HCT116 (cell line): ENCODE data around the gene NOTUM. TPM values are rescaled to one million over a fixed set of nuclear protein-coding genes. Genes with fewer than 3 reads are reported as not detected.

Experiments used
- ATAC-seq: fragments of 200-7000 bp; cut with Tn5 transposase; 2 replicates; pipeline ENCODE4 v1.9.1; 2020; ENCODE audit warnings: mild to moderate bottlenecking, moderate library complexity
- BruUV-seq: library from RNA; stranded (reverse); fragments of 400-500 nt; replicated peaks from 2 replicates; lab custom pipeline; 2021; lab: Mats Ljungman, UMichigan
- CTCF ChIA-PET: fragments of 300-600 bp; sonication (Branson Sonifier 250); formaldehyde crosslinking; loops from one replicate; lab custom pipeline; 2021; ENCODE audit warnings: antibody characterized with exemption; lab: Charles Lee
- POLR2A ChIA-PET: fragments of 300-600, 350-600 bp; sonication (Branson Sonifier 250); formaldehyde crosslinking; loops from one replicate; lab custom pipeline; 2021; ENCODE audit warnings: antibody characterized with exemption; lab: Charles Lee
- RAD21 ChIA-PET, 2 experiments: fragments of 300-600 bp; sonication (Branson Sonifier 250); formaldehyde crosslinking; loops; one replicate each; lab custom pipeline; 2023; ENCODE audit warnings: low total read pairs in 2 of 2; ENCODE audit not compliant: uncharacterized antibody in 2 of 2, unreplicated experiment in 2 of 2, low non-redundant PET in 1 of 2; lab: Charles Lee
- DNase-seq: peaks from one replicate; pipeline ENCODE4 v3.0.0-alpha.2; 2010; ENCODE audit warnings: low read depth, low spot score
- H2AFZ ChIP-seq: fragments of 200-600 bp; shearing (Covaris generic), sonication (generic); 2 replicates; pipeline ENCODE4 v1.6.1; 2017; ENCODE audit warnings: low read depth, mixed run types, mixed read lengths, antibody characterized with exemption, low read length; ENCODE audit not compliant: poor library complexity, severe bottlenecking
- H3K27ac ChIP-seq: 2 replicates; pipeline ENCODE4 v1.5.1; 2012; ENCODE audit warnings: low read depth, low read length
- H3K27me3 ChIP-seq: fragments of 200-600 bp; sonication (generic); 2 replicates; pipeline ENCODE4 v1.6.1; 2016; ENCODE audit warnings: mixed run types, low read length, mixed read lengths; ENCODE audit not compliant: insufficient read depth
- H3K36me3 ChIP-seq, 2 experiments: fragments of 200-500 bp in 1 of 2; fragments of 200-600 bp in 1 of 2; sonication (Bioruptor generic) in 1 of 2; sonication (generic) in 1 of 2; 2 replicates each; pipeline versions ENCODE4 v1.5.1 to v1.6.1; 2014 to 2016; ENCODE audit warnings: low read length in 2 of 2, inconsistent platforms in 1 of 2, mixed read lengths in 1 of 2, mixed run types in 1 of 2; ENCODE audit not compliant: insufficient read depth in 2 of 2, control insufficient read depth in 1 of 2
- H3K4me1 ChIP-seq, 2 experiments: fragments of 200-600 bp in 1 of 2; sonication (generic) in 1 of 2; 2 replicates each; pipeline versions ENCODE4 v1.5.1 to v1.6.1; 2012 to 2017; ENCODE audit warnings: low read length in 2 of 2, inconsistent platforms in 1 of 2, mild to moderate bottlenecking in 1 of 2, mixed read lengths in 1 of 2, mixed run types in 1 of 2, moderate library complexity in 1 of 2; ENCODE audit not compliant: insufficient read depth in 2 of 2, control insufficient read depth in 1 of 2
- H3K4me2 ChIP-seq: fragments of 200-600 bp; sonication (generic); 2 replicates; pipeline ENCODE4 v1.6.1; 2017; ENCODE audit warnings: mixed run types, low read length, mixed read lengths
- H3K4me3 ChIP-seq, 2 experiments: fragments of 200-600 bp in 1 of 2; sonication (generic) in 1 of 2; replicated peaks in 1 of 2; 2 replicates each; pipeline ENCODE4 v1.5.1; 2011 to 2016; ENCODE audit warnings: low read length in 2 of 2, control low read depth in 1 of 2, low read depth in 1 of 2, mild to moderate bottlenecking in 1 of 2, mixed read lengths in 1 of 2, mixed run types in 1 of 2
- H3K79me2 ChIP-seq: fragments of 200-600 bp; sonication (generic); 2 replicates; pipeline ENCODE4 v1.6.1; 2017; ENCODE audit warnings: mild to moderate bottlenecking, mixed run types, low read length, moderate library complexity, mixed read lengths; ENCODE audit not compliant: insufficient read depth
- H3K9ac ChIP-seq: fragments of 200-600 bp; sonication (generic); 2 replicates; pipeline ENCODE4 v1.6.1; 2016; ENCODE audit warnings: low read length, mixed read lengths
- H3K9me2 ChIP-seq: fragments of 200-600 bp; sonication (generic), shearing (Covaris generic); 2 replicates; pipeline ENCODE4 v1.6.1; 2017; ENCODE audit warnings: mixed run types, mild to moderate bottlenecking, moderate library complexity; ENCODE audit not compliant: insufficient read depth
- H3K9me3 ChIP-seq, 2 experiments: fragments of 200-500 bp in 1 of 2; fragments of 200-600 bp in 1 of 2; sonication (Bioruptor generic) in 1 of 2; sonication (generic) in 1 of 2; 2 replicates each; pipeline ENCODE4 v1.6.1; 2014 to 2017; ENCODE audit warnings: low read length in 2 of 2, mixed read lengths in 2 of 2, inconsistent platforms in 1 of 2, low read depth in 1 of 2, mild to moderate bottlenecking in 1 of 2, mixed run types in 1 of 2, moderate library complexity in 1 of 2; ENCODE audit not compliant: control insufficient read depth in 1 of 2, insufficient read depth in 1 of 2
- H4K20me1 ChIP-seq: fragments of 200-600 bp; sonication (generic), shearing (Covaris generic); 2 replicates; pipeline ENCODE4 v1.6.1; 2017; ENCODE audit warnings: mixed run types, mild to moderate bottlenecking, moderate library complexity; ENCODE audit not compliant: insufficient read depth
- CBX3 ChIP-seq: IDR thresholded peaks from 2 replicates; pipeline ENCODE4 v1.6.1; 2012; ENCODE audit warnings: low read depth
- EGR1 ChIP-seq: IDR thresholded peaks from 2 replicates; pipeline ENCODE4 v1.6.1; 2012; ENCODE audit warnings: low read depth
- ELF1 ChIP-seq: IDR thresholded peaks from 2 replicates; pipeline ENCODE4 v1.6.1; 2012; ENCODE audit warnings: low read depth, borderline replicate concordance
- EZH2 ChIP-seq: fragments of 200-600 bp; sonication (generic); IDR thresholded peaks from 2 replicates; pipeline ENCODE4 v1.6.1; 2017; ENCODE audit warnings: antibody characterized with exemption, mixed run types
- EZH2phosphoT487 ChIP-seq: fragments of 200-600 bp; IDR thresholded peaks from 2 replicates; pipeline ENCODE4 v1.6.1; 2018; ENCODE audit warnings: antibody characterized with exemption, borderline replicate concordance
- FOSL1 ChIP-seq: IDR thresholded peaks from 2 replicates; pipeline ENCODE4 v1.6.1; 2012; ENCODE audit warnings: low read depth
- POLR2A ChIP-seq: IDR thresholded peaks from 2 replicates; pipeline ENCODE4 v1.7.0; 2011; ENCODE audit warnings: borderline replicate concordance; ENCODE audit not compliant: insufficient read depth, insufficient read length; ENCODE audit errors: extremely low read depth
- POLR2AphosphoS5 ChIP-seq: IDR thresholded peaks from 2 replicates; pipeline ENCODE4 v1.6.1; 2011; ENCODE audit warnings: mild to moderate bottlenecking, low read depth, low read length, moderate library complexity
- RAD21 ChIP-seq: IDR thresholded peaks from 2 replicates; pipeline ENCODE4 v1.6.1; 2012; ENCODE audit warnings: low read depth, mild to moderate bottlenecking
- TCF7L2 ChIP-seq: IDR thresholded peaks from 2 replicates; pipeline ENCODE4 v1.7.0; 2011; ENCODE audit warnings: borderline replicate concordance, inconsistent platforms; ENCODE audit not compliant: insufficient read depth, insufficient read length; ENCODE audit errors: extremely low read depth
- YY1 ChIP-seq: IDR thresholded peaks from 2 replicates; pipeline ENCODE4 v1.6.1; 2011; ENCODE audit warnings: low read length, low read depth, moderate library complexity, mild to moderate bottlenecking; ENCODE audit not compliant: insufficient replicate concordance; ENCODE audit errors: extremely low read depth
- ZFX ChIP-seq: fragments of 450-650 bp; IDR thresholded peaks from 2 replicates; pipeline ENCODE4 v1.6.1; 2017
- ZNF274 ChIP-seq: fragments of 200-500 bp; sonication (Bioruptor generic); IDR thresholded peaks from 2 replicates; pipeline ENCODE4 v1.6.1; 2014; ENCODE audit warnings: mild to moderate bottlenecking, low read depth, low read length, inconsistent platforms
- intact Hi-C: fragments of 100-400 bp; cut with micrococcal nuclease; formaldehyde crosslinking; loops from 2 replicates; pipeline ENCODE4 v1.10.0; 2022
- total RNA-seq: library from RNA; stranded (reverse); gene quantifications from one replicate; pipeline ENCODE4 v1.2.1, GENCODE V29; 2021; ENCODE audit not compliant: unreplicated experiment
- TF ChIP-seq, protein P1 (sequence below): IDR thresholded peaks from 2 replicates; pipeline ENCODE4 v1.6.1; 2012; ENCODE audit warnings: low read depth
- TF ChIP-seq, protein P2 (sequence below): IDR thresholded peaks from 2 replicates; pipeline ENCODE4 v1.6.1; 2012
- TF ChIP-seq, protein P3 (sequence below), 3 experiments: fragments of 200-600 bp in 1 of 3; sonication (generic) in 1 of 3; IDR thresholded peaks in 2 of 3; conservative IDR thresholded peaks in 1 of 3; 2 replicates each; pipeline ENCODE4 v1.5.1; 2012 to 2017; ENCODE audit warnings: low read depth in 2 of 3, low read length in 2 of 3, antibody characterized with exemption in 1 of 3, borderline replicate concordance in 1 of 3, control low read depth in 1 of 3, mild to moderate bottlenecking in 1 of 3, mixed read lengths in 1 of 3, mixed run types in 1 of 3, moderate library complexity in 1 of 3; ENCODE audit not compliant: insufficient read depth in 1 of 3
- TF ChIP-seq, protein P4 (sequence below): IDR thresholded peaks from 2 replicates; pipeline ENCODE4 v1.6.1; 2011; ENCODE audit warnings: mild to moderate bottlenecking, low read length, moderate library complexity; ENCODE audit not compliant: insufficient replicate concordance; ENCODE audit errors: extremely low read depth

The NOTUM gene
- total RNA-seq, 1 experiment from 2014 or later, result 12.5 TPM

DNA sequence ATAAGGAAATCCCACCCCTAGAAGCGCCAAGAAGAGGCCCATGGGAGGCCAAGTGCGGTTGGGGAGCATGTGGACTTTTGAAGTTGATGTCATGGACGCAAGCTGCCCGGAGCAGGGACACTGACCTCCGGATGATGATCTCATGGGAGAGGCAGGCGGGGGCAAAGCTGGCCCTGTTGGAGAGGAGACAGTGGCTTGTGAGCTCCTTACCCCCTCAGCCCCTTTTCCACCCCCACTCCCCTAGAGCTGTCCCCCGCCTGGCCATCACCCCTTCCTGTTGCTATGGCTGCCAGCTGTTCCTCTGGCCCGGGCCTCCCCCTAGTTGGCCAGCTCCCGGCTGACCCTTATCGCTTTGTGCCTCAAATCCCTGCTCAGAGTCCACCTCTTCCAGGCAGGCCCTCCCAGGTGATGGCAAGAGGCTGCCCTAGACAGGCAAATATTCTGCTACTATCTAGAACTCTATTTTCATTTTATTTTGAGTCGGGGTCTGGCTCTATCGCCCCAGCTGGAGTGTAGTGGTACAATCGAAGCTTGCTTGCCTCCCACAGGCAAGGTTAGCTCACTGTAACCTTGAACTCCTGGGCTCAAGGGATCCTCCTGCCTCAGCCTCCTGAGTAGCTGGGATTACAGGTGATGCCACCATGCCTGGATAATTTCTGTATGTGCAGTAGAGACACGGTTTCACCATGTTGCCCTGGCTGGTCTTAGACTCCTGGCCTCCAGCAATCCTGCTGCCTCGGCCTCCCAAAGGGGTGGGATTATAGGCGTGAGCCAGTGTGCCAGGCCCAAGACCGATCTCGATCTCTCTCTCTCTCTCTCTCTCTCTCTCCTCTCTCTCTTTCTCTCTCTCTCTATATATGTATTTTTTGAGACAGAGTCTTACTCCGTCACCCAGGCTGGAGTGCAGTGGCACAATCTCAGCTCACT, 6.6 kb downstream of the NOTUM start:
- DNase-seq (no peak), ATAC-seq (no peak)
- no peak overlapping the region for H3K4me2 ChIP-seq
- H4K20me1 ChIP-seq, result no peaks in the 10 kb centered on the region
- no peak overlapping the region for H3K9ac ChIP-seq
- no peaks in the 10 kb centered on the region for H3K36me3 ChIP-seq
- intact Hi-C loops, result no loop called here
- H3K27me3 ChIP-seq, result no peaks in the 10 kb centered on the region
- H3K79me2 ChIP-seq, result no peaks in the 10 kb centered on the region
- ChIA-PET RAD21 (interaction anchor here in 1 of 2 experiments (0.8 kb wide), 1 partner anchor 74 kb away, joined by 3 read pairs; no protein-coding TSS in a partner anchor), POLR2A (interaction anchor here (2.9 kb wide), 1 partner anchor 11 kb away, joined by 8 read pairs; no protein-coding TSS in a partner anchor), CTCF (interaction anchor here (1.0 to 3.5 kb wide), 3 partner anchors 67 to 76 kb away, joined by 3 to 22 read pairs (median 8); partner anchors contain the start of genes CENPX and LRRC45)
- H3K27ac ChIP-seq, result no peak overlapping the region
- no peak overlapping the region for H3K4me3 ChIP-seq
- H3K9me3 ChIP-seq, result no peaks in the 10 kb centered on the region
- no peak overlapping the region for H2AFZ ChIP-seq
- H3K4me1 ChIP-seq, result peaks cover 3 to 8% of the 10 kb centered on the region in 2 experiments; a peak in 2 of 4 replicates
- no TSS peak for BruUV-seq
- H3K9me2 ChIP-seq, result no peaks in the 10 kb centered on the region
- TF ChIP-seq EZH2, result no peak
- no peak for TF ChIP-seq ZFX
- no peak for TF ChIP-seq EZH2phosphoT487
- no peak for TF ChIP-seq ZNF274
- TF ChIP-seq, protein P1, sequence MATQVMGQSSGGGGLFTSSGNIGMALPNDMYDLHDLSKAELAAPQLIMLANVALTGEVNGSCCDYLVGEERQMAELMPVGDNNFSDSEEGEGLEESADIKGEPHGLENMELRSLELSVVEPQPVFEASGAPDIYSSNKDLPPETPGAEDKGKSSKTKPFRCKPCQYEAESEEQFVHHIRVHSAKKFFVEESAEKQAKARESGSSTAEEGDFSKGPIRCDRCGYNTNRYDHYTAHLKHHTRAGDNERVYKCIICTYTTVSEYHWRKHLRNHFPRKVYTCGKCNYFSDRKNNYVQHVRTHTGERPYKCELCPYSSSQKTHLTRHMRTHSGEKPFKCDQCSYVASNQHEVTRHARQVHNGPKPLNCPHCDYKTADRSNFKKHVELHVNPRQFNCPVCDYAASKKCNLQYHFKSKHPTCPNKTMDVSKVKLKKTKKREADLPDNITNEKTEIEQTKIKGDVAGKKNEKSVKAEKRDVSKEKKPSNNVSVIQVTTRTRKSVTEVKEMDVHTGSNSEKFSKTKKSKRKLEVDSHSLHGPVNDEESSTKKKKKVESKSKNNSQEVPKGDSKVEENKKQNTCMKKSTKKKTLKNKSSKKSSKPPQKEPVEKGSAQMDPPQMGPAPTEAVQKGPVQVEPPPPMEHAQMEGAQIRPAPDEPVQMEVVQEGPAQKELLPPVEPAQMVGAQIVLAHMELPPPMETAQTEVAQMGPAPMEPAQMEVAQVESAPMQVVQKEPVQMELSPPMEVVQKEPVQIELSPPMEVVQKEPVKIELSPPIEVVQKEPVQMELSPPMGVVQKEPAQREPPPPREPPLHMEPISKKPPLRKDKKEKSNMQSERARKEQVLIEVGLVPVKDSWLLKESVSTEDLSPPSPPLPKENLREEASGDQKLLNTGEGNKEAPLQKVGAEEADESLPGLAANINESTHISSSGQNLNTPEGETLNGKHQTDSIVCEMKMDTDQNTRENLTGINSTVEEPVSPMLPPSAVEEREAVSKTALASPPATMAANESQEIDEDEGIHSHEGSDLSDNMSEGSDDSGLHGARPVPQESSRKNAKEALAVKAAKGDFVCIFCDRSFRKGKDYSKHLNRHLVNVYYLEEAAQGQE, result no peak
- TF ChIP-seq, protein P2, sequence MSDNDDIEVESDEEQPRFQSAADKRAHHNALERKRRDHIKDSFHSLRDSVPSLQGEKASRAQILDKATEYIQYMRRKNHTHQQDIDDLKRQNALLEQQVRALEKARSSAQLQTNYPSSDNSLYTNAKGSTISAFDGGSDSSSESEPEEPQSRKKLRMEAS, result no peak
- no peak for TF ChIP-seq POLR2A
- no peak for TF ChIP-seq TCF7L2
- TF ChIP-seq, protein P3, sequence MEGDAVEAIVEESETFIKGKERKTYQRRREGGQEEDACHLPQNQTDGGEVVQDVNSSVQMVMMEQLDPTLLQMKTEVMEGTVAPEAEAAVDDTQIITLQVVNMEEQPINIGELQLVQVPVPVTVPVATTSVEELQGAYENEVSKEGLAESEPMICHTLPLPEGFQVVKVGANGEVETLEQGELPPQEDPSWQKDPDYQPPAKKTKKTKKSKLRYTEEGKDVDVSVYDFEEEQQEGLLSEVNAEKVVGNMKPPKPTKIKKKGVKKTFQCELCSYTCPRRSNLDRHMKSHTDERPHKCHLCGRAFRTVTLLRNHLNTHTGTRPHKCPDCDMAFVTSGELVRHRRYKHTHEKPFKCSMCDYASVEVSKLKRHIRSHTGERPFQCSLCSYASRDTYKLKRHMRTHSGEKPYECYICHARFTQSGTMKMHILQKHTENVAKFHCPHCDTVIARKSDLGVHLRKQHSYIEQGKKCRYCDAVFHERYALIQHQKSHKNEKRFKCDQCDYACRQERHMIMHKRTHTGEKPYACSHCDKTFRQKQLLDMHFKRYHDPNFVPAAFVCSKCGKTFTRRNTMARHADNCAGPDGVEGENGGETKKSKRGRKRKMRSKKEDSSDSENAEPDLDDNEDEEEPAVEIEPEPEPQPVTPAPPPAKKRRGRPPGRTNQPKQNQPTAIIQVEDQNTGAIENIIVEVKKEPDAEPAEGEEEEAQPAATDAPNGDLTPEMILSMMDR (IDR thresholded peaks at IDR 0.05 in 2 of 3, conservative IDR thresholded peaks at IDR 0.05 in 1 of 3; ENCODE audit: borderline replicate concordance in 1 of 3, insufficient read depth in 1 of 3, low read depth in 2 of 3, low read length in 2 of 3), result no peak
- TF ChIP-seq RAD21, result no peak
- no peak for TF ChIP-seq YY1
- TF ChIP-seq FOSL1, result no peak
- TF ChIP-seq EGR1, result no peak
- TF ChIP-seq POLR2AphosphoS5, result no peak
- TF ChIP-seq ELF1, result no peak
- TF ChIP-seq CBX3, result no peak
- TF ChIP-seq, protein P4, sequence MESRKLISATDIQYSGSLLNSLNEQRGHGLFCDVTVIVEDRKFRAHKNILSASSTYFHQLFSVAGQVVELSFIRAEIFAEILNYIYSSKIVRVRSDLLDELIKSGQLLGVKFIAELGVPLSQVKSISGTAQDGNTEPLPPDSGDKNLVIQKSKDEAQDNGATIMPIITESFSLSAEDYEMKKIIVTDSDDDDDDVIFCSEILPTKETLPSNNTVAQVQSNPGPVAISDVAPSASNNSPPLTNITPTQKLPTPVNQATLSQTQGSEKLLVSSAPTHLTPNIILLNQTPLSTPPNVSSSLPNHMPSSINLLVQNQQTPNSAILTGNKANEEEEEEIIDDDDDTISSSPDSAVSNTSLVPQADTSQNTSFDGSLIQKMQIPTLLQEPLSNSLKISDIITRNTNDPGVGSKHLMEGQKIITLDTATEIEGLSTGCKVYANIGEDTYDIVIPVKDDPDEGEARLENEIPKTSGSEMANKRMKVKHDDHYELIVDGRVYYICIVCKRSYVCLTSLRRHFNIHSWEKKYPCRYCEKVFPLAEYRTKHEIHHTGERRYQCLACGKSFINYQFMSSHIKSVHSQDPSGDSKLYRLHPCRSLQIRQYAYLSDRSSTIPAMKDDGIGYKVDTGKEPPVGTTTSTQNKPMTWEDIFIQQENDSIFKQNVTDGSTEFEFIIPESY, result no peak
